GM19351 (cell line): ENCODE data around the gene SLFN5.
"Not testable (repeated sequence)": the region's sequence is repeated elsewhere in the genome, so short reads cannot be mapped to it uniquely, and the experiment has no call there.

ENCODE experiments used
- ATAC-seq: cut with Tn5 transposase; IDR thresholded peaks from one replicate; pipeline ENCODE4 v1.9.1; 2021; ENCODE audit warnings: mild to moderate bottlenecking, moderate library complexity; ENCODE audit not compliant: unreplicated experiment

The SLFN5 gene

GRCh38 chr17:35242805-35243560 lies at the start of gene SLFN5:
Gene SLFN5 (plus strand): TSS chr17:35243072. CDS start chr17:35258691, 15,619 bp downstream.
- peak; percentile 91 for ATAC-seq

- ATAC-seq = not testable (repeated sequence)
These were observed 48.9 kb upstream of the SLFN5 start, which contains the start of gene SLC35G3 for GRCh38 chr17:35194001-35194400. Gene SLC35G3 (minus strand): TSS chr17:35194393. CDS start chr17:35194307, 86 bp downstream.

GRCh38 chr17:35195062-35195461 lies 47.8 kb upstream of the SLFN5 start:
- ATAC-seq = not testable (repeated sequence)

- ATAC-seq = not testable (repeated sequence)
These were observed 40.3 kb upstream of the SLFN5 start for GRCh38 chr17:35202582-35202981.

- no peak for ATAC-seq
These were observed 32.1 kb upstream of the SLFN5 start for GRCh38 chr17:35210741-35211140.

GRCh38 chr17:35212668-35213067 lies 30.2 kb upstream of the SLFN5 start:
- ATAC-seq = no peak

GRCh38 chr17:35213412-35213940 lies 29.4 kb upstream of the SLFN5 start:
- no peak for ATAC-seq

GRCh38 chr17:35214192-35214591 lies 28.7 kb upstream of the SLFN5 start:
- no peak for ATAC-seq

GRCh38 chr17:35214631-35215273 lies 28.1 kb upstream of the SLFN5 start:
- no peak for ATAC-seq

- ATAC-seq = no peak
These were observed 25.8 kb upstream of the SLFN5 start for GRCh38 chr17:35217107-35217506.

GRCh38 chr17:35218915-35219314 lies 24.0 kb upstream of the SLFN5 start:
- ATAC-seq = no peak

GRCh38 chr17:35222452-35222851 lies 20.4 kb upstream of the SLFN5 start:
- ATAC-seq = no peak

- no peak for ATAC-seq
These were observed 18.4 kb upstream of the SLFN5 start for GRCh38 chr17:35224436-35224835.

- no peak for ATAC-seq
These were observed 15.3 kb upstream of the SLFN5 start for GRCh38 chr17:35227546-35227945.

GRCh38 chr17:35229638-35230037 lies 13.2 kb upstream of the SLFN5 start:
- ATAC-seq = no peak

- ATAC-seq = not testable (repeated sequence)
These were observed 8.6 kb upstream of the SLFN5 start for GRCh38 chr17:35234315-35234714.

GRCh38 chr17:35235289-35235688 lies 7.6 kb upstream of the SLFN5 start:
- no peak for ATAC-seq

GRCh38 chr17:35235917-35236316 lies 7.0 kb upstream of the SLFN5 start:
- ATAC-seq = no peak

GRCh38 chr17:35236821-35237220 lies 6.1 kb upstream of the SLFN5 start:
- no peak for ATAC-seq

GRCh38 chr17:35238821-35239220 lies 4.1 kb upstream of the SLFN5 start:
- ATAC-seq = no peak

- ATAC-seq = no peak
These were observed 3.0 kb upstream of the SLFN5 start for GRCh38 chr17:35239823-35240222.

- ATAC-seq = no peak
These were observed 2.0 kb upstream of the SLFN5 start for GRCh38 chr17:35240861-35241260.
